B cell (primary cell): Measurements from ENCODE around the gene TMC2. TPM values are rescaled to one million over a fixed set of nuclear protein-coding genes. Genes with fewer than 3 reads are reported as not detected.

Experiments
- ATAC-seq: fragments of 200-7000 bp; cut with Tn5 transposase; one replicate; pipeline ENCODE4 v1.10.0; 2021; ENCODE audit warnings: low read depth, mild to moderate bottlenecking, moderate number of reproducible peaks, moderate library complexity
- CTCF ChIA-PET: fragments of 350-600 bp; sonication (Branson Sonifier 250); formaldehyde crosslinking; loops from one replicate; lab custom pipeline; 2021; ENCODE audit warnings: antibody characterized with exemption, inconsistent platforms; lab: Charles Lee
- POLR2A ChIA-PET: fragments of 350-600 bp; sonication (Branson Sonifier 250); formaldehyde crosslinking; loops from one replicate; lab custom pipeline; 2021; ENCODE audit warnings: antibody characterized with exemption; lab: Charles Lee
- DNase-seq: peaks from one replicate; pipeline ENCODE4 v3.0.0; 2013
- H2AFZ ChIP-seq: 2 replicates; pipeline ENCODE4 v1.6.1; 2012; ENCODE audit warnings: mild to moderate bottlenecking, low read depth, low read length; ENCODE audit not compliant: insufficient read depth, poor library complexity, severe bottlenecking
- H3K27ac ChIP-seq, 2 donors: 1 replicate in 1 of 2; 2 replicates in 1 of 2; pipeline ENCODE4 v1.5.1; 2012 to 2013; ENCODE audit warnings: low read length in 2 of 2, mild to moderate bottlenecking in 2 of 2, moderate library complexity in 1 of 2
- H3K27me3 ChIP-seq, 4 experiments: fragments of 200-600 bp in 1 of 4; sonication (generic) in 1 of 4; replicated peaks in 1 of 4; 1 replicate in 2 of 4; 2 replicates in 2 of 4; pipeline versions ENCODE4 v1.6.1 to v1.7.0; 2013 to 2016; ENCODE audit warnings: low read length in 3 of 4, mild to moderate bottlenecking in 2 of 4, mixed read lengths in 1 of 4, moderate library complexity in 1 of 4; ENCODE audit not compliant: insufficient read depth in 4 of 4, control insufficient read depth in 3 of 4; ENCODE audit errors: control extremely low read depth in 1 of 4
- H3K36me3 ChIP-seq, 2 experiments: replicated peaks in 1 of 2; 1 replicate in 1 of 2; 2 replicates in 1 of 2; pipeline versions ENCODE4 v1.6.1 to v1.7.1; 2013; ENCODE audit warnings: low read length in 1 of 2; ENCODE audit not compliant: insufficient read depth in 2 of 2, control insufficient read depth in 1 of 2; ENCODE audit errors: control extremely low read depth in 1 of 2, extremely low read depth in 1 of 2
- H3K4me1 ChIP-seq, 2 donors: fragments of 200-600 bp in 1 of 2; sonication (generic) in 1 of 2; 1 replicate in 1 of 2; 2 replicates in 1 of 2; pipeline versions ENCODE4 v1.5.1 to v1.6.1; 2013 to 2017; ENCODE audit warnings: low read length in 2 of 2; ENCODE audit not compliant: control insufficient read depth in 2 of 2, insufficient read depth in 2 of 2
- H3K4me2 ChIP-seq: replicated peaks from 2 replicates; pipeline ENCODE3; 2012; ENCODE audit warnings: mild to moderate bottlenecking, low read depth, low read length; ENCODE audit not compliant: poor library complexity, severe bottlenecking
- H3K4me3 ChIP-seq, 5 experiments: fragments of 200-600 bp in 1 of 5; sonication (generic) in 1 of 5; 1 replicate in 3 of 5; 2 replicates in 2 of 5; pipeline versions ENCODE4 v1.5.1 to v1.7.0; 2011 to 2016; ENCODE audit warnings: low read length in 4 of 5, mild to moderate bottlenecking in 4 of 5, low read depth in 2 of 5, control low read depth in 1 of 5, moderate library complexity in 1 of 5; ENCODE audit not compliant: insufficient read depth in 1 of 5; ENCODE audit errors: control extremely low read depth in 1 of 5, extremely low read depth in 1 of 5
- H3K79me2 ChIP-seq: fragments of 200-600 bp; sonication (generic); one replicate; pipeline ENCODE4 v1.6.0; 2016; ENCODE audit warnings: low read length; ENCODE audit not compliant: control insufficient read depth, insufficient read depth
- H3K9ac ChIP-seq: fragments of 200-600 bp; sonication (generic); 2 replicates; pipeline ENCODE4 v1.6.1; 2017; ENCODE audit warnings: mild to moderate bottlenecking, low read length, moderate library complexity
- H3K9me3 ChIP-seq, 3 donors: one replicate each; pipeline versions ENCODE4 v1.6.1 to v1.7.1; 2013; ENCODE audit warnings: low read length in 2 of 3; ENCODE audit not compliant: control insufficient read depth in 2 of 3, insufficient read depth in 1 of 3; ENCODE audit errors: control extremely low read depth in 1 of 3
- H4K20me1 ChIP-seq: 2 replicates; pipeline ENCODE4 v1.6.0; 2012; ENCODE audit warnings: mild to moderate bottlenecking, low read length; ENCODE audit not compliant: insufficient read depth, control insufficient read depth, poor library complexity, severe bottlenecking
- H3K27ac Mint-ChIP-seq: one replicate; pipeline ENCODE4 v1.8.0; 2021; ENCODE audit warnings: mixed read lengths
- H3K27me3 Mint-ChIP-seq: one replicate; pipeline ENCODE4 v1.8.0; 2021; ENCODE audit warnings: mixed read lengths
- H3K4me1 Mint-ChIP-seq: one replicate; pipeline ENCODE4 v1.8.0; 2021; ENCODE audit warnings: mixed read lengths
- H3K4me3 Mint-ChIP-seq: one replicate; pipeline ENCODE4 v1.8.0; 2021; ENCODE audit warnings: mixed read lengths
- H3K9me3 Mint-ChIP-seq: one replicate; pipeline ENCODE4 v1.8.0; 2022; ENCODE audit warnings: mixed read lengths; ENCODE audit not compliant: insufficient read depth
- CTCF ChIP-seq: fragments of 200-600 bp; IDR thresholded peaks from one replicate; pipeline ENCODE4 v1.8.0; 2022; ENCODE audit warnings: antibody characterized with exemption, mild to moderate bottlenecking
- EZH2 ChIP-seq: IDR thresholded peaks from 2 replicates; pipeline ENCODE4 v1.6.1; 2012; ENCODE audit warnings: borderline replicate concordance, low read depth, mild to moderate bottlenecking, moderate library complexity, low read length; ENCODE audit not compliant: insufficient read depth, poor library complexity, severe bottlenecking
- WGBS: methylation state at CpG from one replicate; pipeline ENCODE4 v1.1.5; 2013; ENCODE audit warnings: missing lambda C conversion rate; ENCODE audit not compliant: insufficient coverage; 5-methylcytosine and 5-hydroxymethylcytosine counted together
- intact Hi-C: fragments of 100-400 bp; cut with micrococcal nuclease; formaldehyde crosslinking; loops from one replicate; pipeline ENCODE4 v1.10.0; 2022
- polyA plus RNA-seq: library from polyadenylated mRNA; depleted of rRNA; stranded (reverse); fragments of >200 nt; gene quantifications from 2 replicates; pipeline ENCODE4 v1.2.3, GENCODE V29; 2012
- total RNA-seq, 2 donors: library from RNA; stranded (reverse); fragments of 120-200 nt in 1 of 2; gene quantifications; 1 replicate in 1 of 2; 2 replicates in 1 of 2; pipeline versions ENCODE4 v1.2.3 to v1.2.4, GENCODE V29; 2013 to 2022

The TMC2 gene
- total and polyA plus RNA-seq, 2 donors (not counting 1 experiment from before 2014, with no cell fraction given): not detected

DNA sequence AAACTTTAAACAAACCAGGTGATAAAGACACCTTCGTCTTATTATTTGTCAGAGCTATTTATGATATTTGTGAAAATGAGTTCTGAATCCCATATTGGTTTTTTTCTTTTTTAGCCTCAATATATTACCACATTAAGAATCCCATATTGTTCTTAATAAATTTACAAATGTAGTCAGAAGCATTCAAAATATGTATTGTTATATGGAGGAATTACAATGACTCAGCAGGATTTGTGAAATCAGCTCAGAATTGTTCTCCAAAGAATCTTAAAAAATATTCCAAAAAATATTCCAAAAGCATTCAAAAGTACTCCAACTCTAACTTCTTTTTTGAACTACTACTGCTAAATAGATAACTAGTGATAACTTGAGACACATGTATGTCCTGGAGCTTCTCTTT, 21.2 kb upstream of the TMC2 start:
- peaks cover 0 to 6% (median 3%) of the 10 kb centered on the region in 4 experiments for H3K27me3 ChIP-seq
- H3K4me3 ChIP-seq: no peak overlapping the region
- no peaks in the 10 kb centered on the region for H3K4me1 Mint-ChIP-seq
- ChIA-PET CTCF (interaction anchor here (0.7 to 5.1 kb wide), 2 partner anchors 8 to 63 kb away, joined by 3 to 35 read pairs; no protein-coding TSS in a partner anchor), POLR2A (no interaction called here)
- no peak for ATAC-seq
- H4K20me1 ChIP-seq: no peaks in the 10 kb centered on the region
- H3K36me3 ChIP-seq: no peaks in the 10 kb centered on the region
- H3K27ac ChIP-seq: no peak overlapping the region
- no CpG with 5 or more reads among the region's 1 CpG for WGBS
- no peak overlapping the region for H2AFZ ChIP-seq
- no peaks in the 10 kb centered on the region for H3K4me1 ChIP-seq
- no peaks in the 10 kb centered on the region for H3K9me3 ChIP-seq
- no peaks in the 10 kb centered on the region for H3K9me3 Mint-ChIP-seq
- H3K9ac ChIP-seq: no peak overlapping the region
- no peak overlapping the region for H3K4me2 ChIP-seq
- H3K27ac Mint-ChIP-seq: no peak overlapping the region
- H3K27me3 Mint-ChIP-seq: peaks cover 28% of the 10 kb centered on the region
- H3K4me3 Mint-ChIP-seq: no peak overlapping the region
- DNase-seq: no peak
- H3K79me2 ChIP-seq: no peaks in the 10 kb centered on the region
- intact Hi-C loops: no loop called here
- TF ChIP-seq CTCF (no peak), EZH2 (no peak)

DNA sequence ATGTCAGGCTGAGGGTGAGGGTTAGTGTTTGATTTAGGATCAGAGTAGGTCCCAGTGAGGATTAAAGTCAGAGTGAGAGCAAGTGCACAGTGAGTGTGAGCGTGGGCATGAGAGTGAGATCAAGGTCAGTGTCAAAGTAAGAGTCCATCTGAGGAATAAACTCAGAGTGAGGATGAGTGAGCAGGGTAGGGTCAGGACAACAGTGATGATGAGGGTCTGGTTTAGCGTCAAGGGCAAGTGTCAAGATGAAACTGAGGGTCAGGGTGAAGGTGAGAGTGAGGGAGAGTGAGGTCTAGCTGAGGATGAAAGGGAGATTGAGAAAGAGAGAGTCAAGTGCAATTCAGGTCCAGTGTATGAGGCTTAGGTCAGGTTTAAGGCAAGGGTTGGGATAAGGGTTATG, 20.0 kb upstream of the TMC2 start:
- ChIA-PET CTCF (no interaction called here), POLR2A (no interaction called here)
- H3K4me3 ChIP-seq: no peak overlapping the region
- Mint-ChIP-seq H3K4me3 (no peak overlapping the region), H3K9me3 (no peaks in the 10 kb centered on the region), H3K4me1 (no peaks in the 10 kb centered on the region), H3K27ac (no peak overlapping the region), H3K27me3 (peaks cover 21% of the 10 kb centered on the region)
- no peaks in the 10 kb centered on the region for H4K20me1 ChIP-seq
- H3K79me2 ChIP-seq: no peaks in the 10 kb centered on the region
- H3K36me3 ChIP-seq: no peaks in the 10 kb centered on the region
- intact Hi-C loops: no loop called here
- H3K4me1 ChIP-seq: no peaks in the 10 kb centered on the region
- TF ChIP-seq EZH2 (no peak), CTCF (no peak)
- no peak overlapping the region for H3K27ac ChIP-seq
- no peak overlapping the region for H3K4me2 ChIP-seq
- 91% methylated on average over 2 of the region's 2 CpGs for WGBS
- DNase-seq (no peak), ATAC-seq (no peak)
- H3K27me3 ChIP-seq: peaks cover 0 to 4% (median 1%) of the 10 kb centered on the region in 4 experiments
- no peak overlapping the region for H3K9ac ChIP-seq
- no peak overlapping the region for H2AFZ ChIP-seq
- H3K9me3 ChIP-seq: no peaks in the 10 kb centered on the region
